ENCODE data around the gene TCHP. TPM values are rescaled to one million over a fixed set of nuclear protein-coding genes. Genes with fewer than 3 reads are reported as not detected.

The TCHP gene
- polyA plus RNA-seq, 1 donor from 2014 or later, result 12.8 TPM

Small RNA genes lying within 50 kb of the gene (small RNA-seq; reads per million reads assigned to genes)
- gene RN7SL441P, result 0 reads per million in 3 experiments

Other genes starting within 250 kb of the TCHP start
- gene FAM222A, start 186.4 kb upstream of the TCHP start, polyA plus RNA-seq, result 6.4 and 8.5 TPM in 2 replicates
- gene TRPV4, start 66.9 kb upstream of the TCHP start, polyA plus RNA-seq, result not detected in 2 replicates
- gene GLTP, start 19.7 kb upstream of the TCHP start, polyA plus RNA-seq, result 18.7 and 25.0 TPM in 2 replicates
- gene GIT2, start 96.1 kb downstream of the TCHP start, polyA plus RNA-seq, result 14.2 and 21.1 TPM in 2 replicates
- 89.2 and 117 TPM in 2 replicates for gene ANKRD13A, start 99.2 kb downstream of the TCHP start, polyA plus RNA-seq
- gene C12orf76, start 148.2 kb downstream of the TCHP start, polyA plus RNA-seq, result 202 and 227 TPM in 2 replicates
- 108 and 120 TPM in 2 replicates for gene IFT81, start 224.1 kb downstream of the TCHP start, polyA plus RNA-seq